Astrocyte of the cerebellum (primary cell): Measurements from ENCODE around the gene ZNF391.

Source experiments
- DNase-seq: peaks from one replicate; pipeline ENCODE4 v3.0.0-alpha.2; 2011; ENCODE audit warnings: low read depth
- H3K4me3 ChIP-seq: 2 replicates; pipeline ENCODE4 v1.5.1; 2011; ENCODE audit warnings: mild to moderate bottlenecking, low read depth, low read length, moderate library complexity
- CTCF ChIP-seq: IDR thresholded peaks from 2 replicates; pipeline ENCODE4 v1.5.1; 2012; ENCODE audit warnings: low read length, low read depth, moderate library complexity, mild to moderate bottlenecking; ENCODE audit errors: missing control alignments
- in situ Hi-C: cut with HindIII; loops from 2 replicates; pipeline ENCODE4 v1.10.0; 2017; ENCODE audit warnings: low sequenced_read_pairs

Gene ZNF391

DNA sequence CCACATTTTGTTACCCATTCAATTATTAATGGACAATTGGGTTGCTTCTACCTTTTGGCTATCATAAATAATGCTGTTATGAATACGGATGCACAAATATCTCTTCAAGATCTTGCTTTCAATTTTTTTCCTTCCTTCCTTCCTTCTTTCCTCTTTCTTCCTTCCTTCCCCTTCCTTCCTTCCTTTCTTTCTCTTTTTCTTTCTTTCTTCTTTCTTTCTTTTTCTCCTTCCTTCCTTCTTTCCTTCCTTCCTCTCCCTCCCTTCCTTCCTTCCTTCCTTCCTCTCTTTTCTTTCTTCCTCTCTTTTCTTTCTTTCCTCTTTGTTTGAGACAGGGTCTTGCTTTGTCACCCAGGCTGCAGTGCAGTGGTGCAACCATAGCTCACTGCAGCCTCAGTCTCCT is 45.2 kb downstream of the ZNF391 start:
- no peak overlapping the region for H3K4me3 ChIP-seq
- DNase-seq, result no peak
- in situ Hi-C loops, result no loop called here
- TF ChIP-seq CTCF, result no peak

GRCh38 chr6:27439371-27439770 is 50.8 kb downstream of the ZNF391 start:
- in situ Hi-C loops, result no loop called here
- TF ChIP-seq CTCF, result no peak
- no peak overlapping the region for H3K4me3 ChIP-seq
- no peak for DNase-seq

DNA sequence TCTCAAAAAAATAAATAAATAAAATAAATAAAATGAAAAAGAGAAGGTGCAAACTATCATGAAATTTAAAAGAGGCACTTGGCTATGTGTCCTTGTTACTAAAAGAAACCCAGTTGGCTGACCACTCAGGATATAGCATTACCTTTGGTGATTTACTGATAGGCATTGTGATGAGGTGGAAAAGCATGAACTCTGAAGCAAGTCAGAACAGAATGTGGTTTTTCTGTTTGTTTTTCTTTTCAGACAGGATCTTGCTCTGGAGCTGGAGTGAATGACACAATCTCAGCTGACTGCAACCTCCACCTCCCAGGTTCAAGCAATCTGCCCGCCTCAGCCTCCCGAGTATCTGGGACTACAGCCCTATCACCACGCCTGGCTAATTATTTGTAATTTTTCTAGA is 52.4 kb downstream of the ZNF391 start:
- in situ Hi-C loops, result no loop called here
- no peak overlapping the region for H3K4me3 ChIP-seq
- DNase-seq, result no peak
- no peak for TF ChIP-seq CTCF

DNA sequence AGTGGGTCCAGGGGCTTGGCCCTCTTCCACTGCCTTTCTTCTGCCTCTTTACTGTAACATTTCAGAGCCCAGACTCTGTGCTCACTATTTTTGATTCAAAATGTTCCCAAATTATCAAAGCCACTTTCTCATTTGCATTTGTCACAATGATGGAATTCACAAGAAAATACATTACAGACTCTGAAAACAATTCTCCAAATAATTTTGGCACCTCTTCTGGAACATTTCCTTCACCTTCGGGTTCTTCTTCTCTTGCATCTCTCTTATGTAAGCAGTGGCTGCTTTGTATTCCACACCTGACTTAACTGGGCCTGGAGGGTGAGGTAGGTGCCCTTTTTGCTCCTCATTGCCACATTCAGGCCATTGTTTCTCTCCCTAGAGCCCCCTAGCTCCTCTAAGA is 54.4 kb downstream of the ZNF391 start:
- no peak for DNase-seq
- H3K4me3 ChIP-seq, result no peak overlapping the region
- TF ChIP-seq CTCF, result no peak
- in situ Hi-C loops, result no loop called here

- no peak for TF ChIP-seq CTCF
- DNase-seq, result no peak
- in situ Hi-C loops, result no loop called here
- no peak overlapping the region for H3K4me3 ChIP-seq
Measured at GRCh38 chr6:27448456-27448855, 59.9 kb downstream of the ZNF391 start.

DNA sequence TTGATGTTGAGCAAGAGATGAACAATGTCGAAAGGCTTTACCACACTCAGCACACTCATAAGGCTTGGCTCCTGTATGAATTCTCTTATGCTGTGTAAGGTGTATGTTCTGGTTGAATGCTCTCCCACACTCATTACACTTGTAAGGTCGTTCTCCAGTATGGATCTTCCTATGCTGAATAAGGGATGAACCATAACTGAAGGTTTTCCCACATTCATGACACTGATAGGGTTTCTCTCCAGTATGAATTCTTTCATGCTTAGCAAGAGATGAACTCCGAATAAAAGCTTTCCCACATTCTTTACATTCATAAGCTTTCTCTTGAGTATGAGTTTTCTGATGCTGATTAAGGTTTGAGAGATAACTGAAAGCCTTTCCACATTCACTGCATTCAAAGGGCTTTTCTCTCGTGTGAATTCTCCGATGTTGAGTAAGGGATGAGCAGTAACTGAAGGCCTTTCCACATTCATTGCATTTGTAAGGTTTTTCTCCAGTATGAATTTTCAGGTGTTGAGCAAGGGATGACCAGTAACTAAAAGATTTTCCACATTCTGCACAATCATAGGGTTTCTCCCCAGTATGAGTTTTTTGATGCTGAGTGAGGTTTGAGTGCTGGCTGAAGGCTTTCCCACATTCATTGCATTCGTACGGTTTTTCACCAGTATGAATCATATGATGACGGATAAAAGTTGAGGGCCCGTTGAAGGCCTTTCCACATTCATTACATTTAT is 63.3 kb downstream of the ZNF391 start:
- no peak for DNase-seq
- H3K4me3 ChIP-seq, result no peak overlapping the region
- in situ Hi-C loops, result no loop called here
- no peak for TF ChIP-seq CTCF
